ENCODE results near the gene PMM2.

Gene PMM2

GRCh38 chr16:8760021-8760420 is 37.6 kb upstream of the PMM2 start:
- no peak overlapping the region for H3K27ac ChIP-seq
- no peak for TF ChIP-seq CTCF (conservative IDR thresholded peaks at IDR 0.05)

GRCh38 chr16:8761078-8761477 is 36.6 kb upstream of the PMM2 start:
- TF ChIP-seq CTCF (conservative IDR thresholded peaks at IDR 0.05), result no peak
- H3K27ac ChIP-seq, result no peak overlapping the region

- no peak overlapping the region for H3K27ac ChIP-seq
- no peak for TF ChIP-seq CTCF (conservative IDR thresholded peaks at IDR 0.05)
These were observed 35.4 kb upstream of the PMM2 start for GRCh38 chr16:8762254-8762653.

GRCh38 chr16:8763083-8763482 is 34.6 kb upstream of the PMM2 start:
- H3K27ac ChIP-seq, result no peak overlapping the region
- no peak for TF ChIP-seq CTCF (conservative IDR thresholded peaks at IDR 0.05)

GRCh38 chr16:8763899-8764298 is 33.7 kb upstream of the PMM2 start:
- no peak for TF ChIP-seq CTCF (conservative IDR thresholded peaks at IDR 0.05)

GRCh38 chr16:8764525-8765250 is 33.0 kb upstream of the PMM2 start:
- no peak for TF ChIP-seq CTCF (conservative IDR thresholded peaks at IDR 0.05)
- H3K27ac ChIP-seq, result no peak overlapping the region

More at GRCh38 chr16:8763899-8764298, 33.7 kb upstream of the PMM2 start:
- H3K27ac ChIP-seq, result no peak overlapping the region

GRCh38 chr16:8767176-8767575 is 30.5 kb upstream of the PMM2 start:
- no peak overlapping the region for H3K27ac ChIP-seq
- no peak for TF ChIP-seq CTCF (conservative IDR thresholded peaks at IDR 0.05)

Data from VCaP (cell line).